HG03060 (cell line): ENCODE data around the gene SRP19.
"Not testable (repeated sequence)": the region's sequence is repeated elsewhere in the genome, so short reads cannot be mapped to it uniquely, and the experiment has no call there.

Source experiments
- ATAC-seq: cut with Tn5 transposase; IDR thresholded peaks from one replicate; pipeline ENCODE4 v1.9.1; 2021; ENCODE audit warnings: low read depth, moderate number of reproducible peaks; ENCODE audit not compliant: unreplicated experiment

The SRP19 gene

DNA sequence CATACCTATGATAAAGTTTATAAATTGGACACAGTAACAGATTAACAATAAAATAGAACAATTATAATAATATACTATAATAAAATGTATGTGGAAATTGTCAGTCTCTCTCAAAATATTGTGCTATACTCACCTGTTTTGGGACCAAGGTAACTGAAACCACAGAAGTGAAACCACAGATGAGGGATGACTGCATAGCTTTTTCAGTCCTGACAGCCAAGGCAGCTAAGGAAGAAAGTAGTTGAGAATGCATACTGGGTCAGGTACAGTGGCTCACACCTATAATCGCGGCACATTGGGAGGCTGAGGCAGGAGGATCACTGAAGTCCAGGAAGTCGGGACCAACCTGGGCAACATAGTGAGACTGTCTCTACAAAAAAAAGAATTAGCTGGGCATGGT lies 8.9 kb downstream of the SRP19 start:
- no peak for ATAC-seq

DNA sequence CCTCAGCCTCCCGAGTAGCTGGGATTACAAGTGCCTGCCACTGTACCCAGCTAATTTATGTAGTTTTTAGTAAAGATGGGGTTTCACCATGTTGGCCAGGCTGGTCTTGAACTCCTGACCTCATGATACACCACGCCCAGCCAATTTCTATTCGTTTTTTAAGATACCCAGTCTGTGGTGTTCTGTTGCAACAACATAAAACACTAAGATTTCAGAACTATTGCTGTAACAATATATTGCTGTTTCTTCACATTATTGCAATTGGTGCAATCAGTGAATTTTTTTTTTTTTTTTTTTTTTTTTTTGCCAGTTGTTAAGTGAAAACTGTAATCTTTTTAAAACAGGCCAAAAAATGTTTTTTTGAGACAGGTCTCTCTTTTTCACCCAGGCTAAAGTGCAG lies 9.9 kb downstream of the SRP19 start:
- ATAC-seq: no peak

DNA sequence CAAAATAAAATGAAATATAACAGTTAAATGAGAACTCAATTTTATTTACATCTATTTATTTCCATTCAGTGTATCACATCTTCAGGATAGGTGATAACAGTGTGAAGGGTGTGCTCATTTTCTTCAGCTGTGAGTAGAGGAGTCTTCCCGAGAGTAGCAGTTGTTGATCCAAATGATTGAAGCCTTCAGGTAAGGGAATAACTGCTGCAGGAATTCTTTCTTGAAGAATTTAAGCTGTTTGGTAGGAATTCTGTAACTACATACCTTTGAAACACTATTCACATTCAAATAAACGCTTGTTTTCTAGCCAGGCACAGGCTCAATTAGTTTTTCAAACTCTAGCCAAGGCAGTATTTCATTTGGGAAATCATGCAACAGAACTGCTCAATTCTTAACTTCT lies 15.3 kb downstream of the SRP19 start:
- no peak for ATAC-seq

DNA sequence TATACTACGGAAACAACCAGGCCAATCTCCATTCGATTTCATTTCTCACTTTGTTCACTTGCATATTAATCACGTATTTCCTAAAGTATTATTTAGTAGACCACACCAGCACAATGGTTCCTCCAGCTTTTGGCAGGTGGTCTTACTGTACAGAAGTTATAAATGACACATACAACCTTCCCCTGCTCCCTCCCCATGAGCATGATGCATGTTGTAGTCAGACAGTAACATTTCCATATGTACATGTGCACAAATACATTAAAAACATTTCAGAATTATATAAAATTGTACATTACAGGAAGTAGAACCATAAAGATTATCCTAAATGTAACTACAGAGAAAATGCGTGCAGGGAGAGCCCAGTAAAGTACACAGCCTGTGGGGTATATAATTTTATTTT lies 17.0 kb downstream of the SRP19 start:
- ATAC-seq: no peak

DNA sequence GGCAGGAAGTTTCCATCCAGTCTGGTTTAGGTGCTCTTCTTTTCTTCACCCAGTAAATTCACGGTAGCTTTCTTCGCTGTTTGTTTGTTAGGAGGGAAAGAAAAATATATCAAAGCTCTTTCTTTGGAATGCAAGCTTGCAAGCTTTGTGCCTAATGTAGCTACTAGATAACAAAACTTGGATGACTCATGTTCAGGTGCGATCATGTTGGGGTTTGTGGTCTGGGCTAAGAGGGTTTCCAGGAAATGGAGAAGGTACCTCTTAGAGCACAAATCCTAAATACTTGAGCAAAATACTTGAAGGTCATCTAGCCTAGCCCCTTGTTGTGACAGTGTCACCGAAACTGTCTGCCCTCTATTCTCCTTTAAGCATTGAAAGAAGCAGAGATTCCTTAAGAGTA lies 17.7 kb downstream of the SRP19 start:
- no peak for ATAC-seq

DNA sequence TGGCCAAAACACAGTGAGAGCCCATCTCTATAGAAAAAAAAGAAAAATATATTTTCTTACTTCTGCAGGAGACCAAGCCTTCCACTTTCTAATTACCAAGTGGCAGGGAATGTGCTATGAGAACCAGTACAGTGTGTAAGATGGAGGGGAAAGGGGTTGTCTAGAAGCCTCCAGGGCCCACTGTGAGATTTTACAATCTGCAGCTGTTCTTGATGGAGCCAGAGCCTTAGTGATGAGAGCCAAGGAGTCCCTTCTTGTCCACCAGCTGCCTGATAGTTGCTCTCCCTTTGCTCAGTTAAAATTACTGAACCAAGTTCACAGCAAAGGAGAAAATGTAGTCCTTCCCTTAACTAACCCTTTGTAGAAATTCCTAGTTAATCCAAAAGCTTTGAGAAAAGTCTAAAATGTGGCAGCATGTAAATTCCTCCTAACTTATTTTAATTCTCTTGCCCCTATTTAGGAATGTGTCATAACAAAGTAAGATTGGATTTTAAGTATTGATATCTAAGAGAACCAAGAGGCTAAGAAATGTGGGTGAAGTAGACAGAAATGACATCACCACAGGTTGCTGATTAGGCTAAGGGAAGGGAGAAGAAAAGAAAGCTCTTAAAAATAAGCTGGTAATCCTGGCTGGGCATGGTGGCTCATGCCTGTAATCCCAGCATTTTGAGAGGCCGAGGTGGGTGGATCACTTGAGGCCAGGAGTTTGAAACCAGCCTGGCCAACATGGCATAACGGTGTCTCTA lies 19.3 kb downstream of the SRP19 start:
- no peak for ATAC-seq

DNA sequence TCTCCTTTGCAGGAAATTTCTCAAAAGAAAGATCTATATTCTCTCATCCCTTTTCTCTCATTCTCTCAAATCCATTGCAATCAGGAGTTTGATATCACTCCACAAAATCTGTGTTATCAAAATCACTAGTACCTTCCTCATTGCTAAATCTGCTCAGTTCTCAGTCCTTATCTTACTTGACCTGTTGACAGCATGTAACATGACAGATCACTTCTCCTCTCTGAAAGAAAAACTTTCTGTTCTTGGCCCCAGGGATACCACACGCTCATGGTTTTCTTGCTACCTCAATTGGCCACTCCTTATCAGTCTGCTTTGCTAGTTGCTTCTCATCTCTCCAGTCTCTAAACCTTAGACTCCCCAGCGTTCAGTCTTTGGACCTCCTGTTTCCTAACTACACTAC lies 22.1 kb downstream of the SRP19 start:
- ATAC-seq: no peak

DNA sequence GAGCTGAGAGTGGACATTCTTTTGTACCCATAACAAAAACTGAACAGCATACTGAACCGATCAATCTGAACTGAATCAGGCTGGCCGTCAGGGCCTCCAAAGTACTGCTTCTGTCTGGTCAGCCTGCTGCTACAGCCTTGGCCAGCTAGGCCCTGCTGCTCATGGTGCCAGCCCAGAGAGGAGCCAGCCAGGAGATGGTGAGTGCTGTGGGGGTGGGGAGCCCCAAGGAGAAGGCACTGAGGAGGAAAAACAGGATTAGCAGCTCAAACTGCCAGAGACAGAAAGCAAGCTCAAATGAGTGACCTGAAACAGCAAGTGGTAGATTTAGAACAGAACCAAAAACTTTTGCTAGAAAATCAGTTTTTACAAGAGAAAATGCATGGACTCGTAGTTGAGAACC lies 23.9 kb downstream of the SRP19 start:
- ATAC-seq: no peak

DNA sequence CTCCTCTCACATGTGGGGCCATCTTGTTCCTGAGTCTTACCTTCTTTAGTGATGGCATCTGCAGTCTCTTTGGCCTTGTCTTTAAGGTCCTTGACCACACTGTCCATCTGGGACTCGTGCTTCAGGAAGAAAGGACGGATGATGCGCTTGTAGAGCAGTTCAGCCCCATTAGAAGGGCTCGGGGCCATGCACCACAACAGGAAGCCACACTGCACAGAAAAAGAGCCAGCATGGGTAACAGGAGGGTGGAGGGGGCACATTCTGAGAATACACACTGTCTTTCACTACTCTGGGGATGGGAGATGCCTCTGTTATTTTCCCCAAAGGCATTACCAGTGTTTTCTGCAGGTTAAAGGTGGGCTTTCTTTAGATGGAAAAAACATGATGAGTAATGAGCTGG lies 25.9 kb downstream of the SRP19 start:
- no peak for ATAC-seq

DNA sequence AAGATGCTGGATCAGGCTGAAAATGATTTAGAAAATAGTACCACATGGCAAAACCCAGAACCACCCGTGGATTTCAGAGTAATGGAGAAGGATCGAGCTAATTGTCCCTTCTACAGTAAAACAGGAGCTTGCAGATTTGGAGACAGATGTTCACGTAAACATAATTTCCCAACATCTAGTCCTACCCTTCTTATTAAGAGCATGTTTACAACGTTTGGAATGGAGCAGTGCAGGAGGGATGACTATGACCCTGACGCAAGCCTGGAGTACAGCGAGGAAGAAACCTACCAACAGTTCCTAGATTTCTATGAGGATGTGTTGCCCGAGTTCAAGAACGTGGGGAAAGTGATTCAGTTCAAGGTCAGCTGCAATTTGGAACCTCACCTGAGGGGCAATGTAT lies 31.0 kb downstream of the SRP19 start:
- not testable (repeated sequence) for ATAC-seq

DNA sequence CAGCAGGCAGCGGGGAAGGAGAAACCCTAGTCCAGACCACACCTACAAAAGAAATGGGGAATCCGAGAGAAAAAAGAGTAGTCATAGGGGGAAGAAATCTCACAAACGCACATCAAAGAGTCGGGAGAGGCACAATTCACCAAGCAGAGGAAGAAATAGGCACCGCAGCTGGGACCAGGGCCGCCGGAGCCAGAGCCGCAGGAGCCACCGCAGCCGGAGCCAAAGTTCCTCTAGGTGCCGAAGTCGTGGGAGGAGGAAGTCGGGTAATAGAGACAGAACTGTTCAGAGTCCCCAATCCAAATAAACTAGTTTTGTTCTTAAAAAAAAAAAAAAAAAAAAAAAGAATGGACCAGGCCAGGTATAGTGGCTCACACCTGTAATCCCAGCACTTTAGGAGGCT lies 31.7 kb downstream of the SRP19 start:
- no peak for ATAC-seq

DNA sequence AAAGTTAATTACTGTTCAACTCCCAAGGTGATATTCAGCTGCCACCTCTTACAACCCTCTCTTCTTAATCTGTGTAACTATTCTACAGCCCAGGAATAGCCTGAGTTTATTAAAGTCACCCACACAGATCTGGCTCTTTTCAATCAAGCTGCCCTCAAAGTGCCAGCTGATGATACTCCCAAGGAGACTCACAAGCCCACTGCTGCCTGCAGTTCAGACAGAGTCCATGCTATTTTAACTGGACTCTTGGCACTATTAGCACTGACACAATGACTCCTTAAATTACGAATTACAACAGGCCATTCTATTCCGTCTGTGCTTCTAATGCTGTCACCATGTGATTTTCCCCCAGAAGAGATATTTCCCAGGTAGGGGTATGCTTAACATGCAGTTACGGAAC lies 34.6 kb downstream of the SRP19 start:
- ATAC-seq: no peak

DNA sequence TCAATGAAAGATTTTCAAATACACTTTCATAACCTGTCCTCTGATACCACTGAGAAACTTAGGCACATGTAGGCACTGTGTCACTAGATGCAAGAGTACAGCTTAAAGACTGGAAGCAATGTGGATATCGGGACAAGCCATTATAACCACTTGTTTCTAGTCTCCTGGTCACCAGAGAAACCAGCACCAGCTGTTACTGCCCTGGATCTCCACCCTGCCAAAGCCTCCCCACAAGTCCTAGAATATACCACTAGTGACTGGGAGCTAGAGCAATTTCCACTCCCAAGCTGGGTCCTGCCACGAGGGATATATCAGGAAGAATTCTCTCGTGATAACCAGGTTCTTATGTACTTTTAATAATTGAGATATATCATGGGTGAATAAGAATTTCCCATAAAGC lies 41.5 kb downstream of the SRP19 start:
- no peak for ATAC-seq

DNA sequence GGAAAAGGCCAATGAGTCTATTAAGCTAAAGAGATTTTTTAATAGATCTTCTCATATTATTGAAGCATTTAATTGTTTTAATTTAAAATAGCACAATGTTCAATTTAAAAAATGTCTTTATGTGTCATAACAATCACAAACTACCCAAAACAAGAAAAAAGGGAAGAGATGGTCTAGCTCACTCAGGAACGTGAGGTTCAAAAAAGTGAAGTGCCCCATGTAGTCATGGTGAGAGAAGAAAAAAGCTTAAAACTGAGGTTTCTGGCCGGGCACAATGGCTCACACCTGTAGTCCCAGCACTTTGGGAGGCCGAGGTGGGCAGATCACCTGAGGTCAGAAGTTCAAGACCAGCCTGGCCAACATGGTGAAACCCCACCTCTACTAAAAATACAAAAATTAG lies 43.9 kb downstream of the SRP19 start:
- ATAC-seq: not testable (repeated sequence)

DNA sequence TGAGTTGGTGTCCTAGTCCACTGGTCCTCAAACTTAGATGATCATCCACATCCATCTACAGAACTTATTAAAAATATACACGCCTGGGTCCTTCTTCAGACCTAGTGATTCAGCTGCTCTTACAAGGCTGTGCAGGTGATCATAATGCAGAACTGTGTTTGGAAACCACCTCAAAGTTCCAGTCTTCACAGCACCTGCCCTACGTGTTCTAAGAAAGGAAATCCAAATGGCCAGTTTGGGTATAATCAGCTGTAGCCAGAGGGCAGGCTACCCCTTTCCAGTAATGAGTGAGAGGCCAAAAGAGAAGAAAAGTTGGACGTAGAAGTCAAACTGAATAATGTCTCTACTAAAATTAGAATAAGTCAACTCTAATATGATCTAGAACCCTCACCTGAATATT lies 45.5 kb downstream of the SRP19 start:
- ATAC-seq: no peak

DNA sequence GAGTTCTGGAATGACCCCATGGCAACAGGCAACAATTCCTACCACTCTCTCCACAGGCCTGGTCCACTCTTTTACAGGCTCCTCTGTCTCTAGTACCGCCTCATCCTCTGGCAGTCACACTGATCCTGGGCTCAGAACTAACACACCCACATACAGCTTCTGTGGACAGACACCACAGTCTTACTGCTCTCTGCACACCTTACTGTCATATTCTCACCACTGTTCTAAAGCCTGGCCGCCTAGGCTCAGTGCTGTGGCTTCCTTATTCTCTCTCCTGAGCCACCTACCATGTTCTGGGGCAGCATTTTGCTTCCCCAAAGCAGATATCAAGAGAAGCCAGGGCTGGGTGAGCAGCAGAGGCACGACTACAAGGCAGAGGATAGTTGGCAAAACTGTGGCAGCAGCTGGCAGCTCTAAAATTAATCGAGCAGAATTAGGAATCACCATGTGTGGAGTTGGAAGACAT lies 46.1 kb downstream of the SRP19 start:
- ATAC-seq: no peak

DNA sequence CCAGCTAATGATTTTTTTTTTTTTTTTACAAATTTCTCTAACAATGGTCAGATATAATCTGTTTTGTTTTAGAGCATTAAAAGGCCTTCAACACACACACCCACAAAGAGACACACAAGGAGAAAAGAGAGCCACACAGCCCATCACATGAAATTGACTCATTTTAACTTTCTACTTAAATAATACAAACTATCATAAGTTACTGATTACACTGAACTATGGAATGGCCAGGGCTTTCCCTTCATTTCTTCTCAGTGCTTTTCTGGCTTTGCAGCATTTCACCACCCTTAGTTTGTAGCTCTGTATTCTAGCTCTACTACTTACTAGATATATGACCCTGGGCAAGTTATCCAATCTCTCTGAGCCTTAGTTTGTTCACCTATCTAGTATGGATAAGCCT lies 47.8 kb downstream of the SRP19 start:
- no peak for ATAC-seq

DNA sequence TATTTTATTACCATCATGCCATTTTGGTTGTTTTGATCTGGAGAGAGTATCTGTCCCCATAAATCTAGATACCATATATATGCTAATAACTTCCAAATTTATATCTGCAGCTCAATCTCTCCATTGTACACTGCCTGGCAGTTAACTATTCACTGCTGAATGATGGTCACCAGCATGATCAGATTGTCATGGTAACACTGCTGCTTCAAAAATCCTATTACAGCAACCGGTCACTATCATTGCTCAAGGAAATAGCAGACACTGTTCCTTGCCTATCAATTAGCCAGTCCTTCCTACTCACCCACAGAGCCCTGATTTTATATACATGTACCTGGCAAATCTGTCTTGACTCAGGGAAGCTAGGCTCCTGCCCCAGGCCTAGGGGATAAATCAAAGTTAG lies 49.4 kb downstream of the SRP19 start:
- ATAC-seq: no peak

DNA sequence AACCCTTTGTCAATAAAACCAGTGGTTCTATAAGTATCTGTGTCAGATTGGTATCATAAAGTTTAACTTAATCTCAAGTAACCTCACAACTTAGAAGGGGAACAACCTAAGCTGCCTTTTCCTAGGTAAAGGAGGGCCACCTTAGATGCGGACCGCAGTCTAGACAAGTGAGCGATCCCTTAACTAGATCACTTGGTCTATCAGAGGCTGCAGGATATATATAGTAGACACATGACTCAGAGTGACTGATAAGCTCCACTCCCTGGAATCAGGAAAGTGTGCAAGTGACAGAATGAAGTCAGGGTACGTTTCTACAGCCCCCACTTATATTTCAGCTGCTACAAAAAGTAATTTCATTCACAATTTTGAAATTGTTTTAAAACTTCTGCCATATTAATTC lies 53.5 kb downstream of the SRP19 start:
- ATAC-seq: no peak

DNA sequence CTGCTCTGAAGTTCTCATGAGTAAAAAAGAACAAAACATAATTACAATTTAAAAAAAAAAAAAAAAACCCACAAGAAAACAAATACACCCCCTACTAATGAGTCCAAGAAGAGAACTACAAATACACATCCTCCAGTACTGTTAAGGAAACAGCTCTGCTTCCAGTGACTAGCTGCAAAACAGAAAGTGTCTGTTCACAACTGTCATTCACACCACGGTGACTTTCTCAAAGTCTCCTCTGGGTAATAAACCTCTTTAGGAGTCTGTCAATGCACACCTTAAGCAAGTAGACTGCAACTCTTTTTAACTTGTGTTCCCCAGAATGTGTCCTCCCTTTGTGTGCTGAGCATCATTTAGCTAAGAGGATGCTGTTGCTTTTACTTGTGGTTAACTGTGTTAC lies 54.7 kb downstream of the SRP19 start:
- ATAC-seq: no peak

DNA sequence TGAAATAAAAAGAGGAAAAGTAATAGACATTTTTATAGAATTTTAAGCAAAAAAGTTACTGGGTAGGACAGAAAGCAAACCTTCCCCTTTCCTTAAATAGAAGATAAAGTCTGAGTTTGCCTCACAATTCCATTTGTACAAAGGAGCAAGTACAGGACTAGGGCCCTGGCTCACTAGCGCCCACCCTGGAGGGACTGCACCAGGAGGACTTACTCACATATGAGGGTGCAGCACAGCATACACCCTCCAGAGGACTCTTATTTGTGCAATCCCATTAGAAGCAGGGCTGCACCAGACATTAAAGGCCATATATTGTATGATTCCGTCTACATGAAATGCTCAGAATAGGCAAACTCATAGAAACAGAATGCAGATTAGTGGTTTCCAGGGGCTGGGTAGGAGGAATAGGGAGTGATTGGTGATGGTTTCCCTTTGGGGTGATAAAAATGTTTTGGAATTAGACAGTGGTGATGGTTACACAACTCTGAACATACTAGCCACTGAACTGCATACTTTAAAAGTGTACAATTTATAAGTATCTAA lies 56.4 kb downstream of the SRP19 start:
- no peak for ATAC-seq

DNA sequence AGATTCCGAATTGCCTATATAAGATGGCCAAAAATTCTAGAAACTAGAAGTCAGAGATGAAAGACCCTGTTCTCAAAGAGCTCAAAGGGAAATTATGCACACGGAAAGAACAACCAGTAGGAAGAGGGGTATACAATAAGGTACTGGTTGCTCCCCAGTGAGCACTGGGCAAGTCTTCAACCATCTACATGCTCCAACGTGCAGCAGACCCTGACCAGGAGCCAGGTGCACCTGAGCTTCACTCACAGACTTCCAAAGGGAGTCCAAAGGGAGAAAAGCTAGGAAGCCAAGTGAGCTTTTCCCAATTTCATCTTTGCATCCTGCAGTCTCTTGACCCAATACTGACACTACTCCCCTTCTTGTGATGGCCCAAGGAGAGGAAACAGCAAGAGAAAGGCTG lies 57.0 kb downstream of the SRP19 start:
- ATAC-seq: no peak

DNA sequence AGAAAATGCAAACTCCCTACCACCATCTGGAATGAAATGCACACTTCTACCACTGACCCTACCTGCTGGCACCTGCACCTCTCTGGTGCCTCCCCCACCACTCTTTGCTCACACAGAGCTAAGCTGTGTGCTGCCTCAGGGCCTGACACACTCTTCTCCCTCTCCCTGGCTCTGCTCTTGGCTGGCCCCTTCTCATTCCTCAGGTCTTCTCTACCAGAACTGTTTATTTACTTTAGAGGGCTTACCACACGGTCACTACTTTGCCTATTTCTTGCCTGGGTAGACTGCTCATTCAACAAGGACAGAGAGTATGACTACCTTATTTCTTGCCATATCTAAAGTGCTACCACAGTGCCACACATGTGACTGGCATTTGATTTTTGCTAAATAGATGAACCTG lies 57.6 kb downstream of the SRP19 start:
- ATAC-seq: no peak
